Adrenal gland (tissue), 5 donors: ENCODE results near the gene CLASP1.
"Not testable (repeated sequence)": the region's sequence is repeated elsewhere in the genome, so short reads cannot be mapped to it uniquely, and the experiment has no call there.

Source experiments
- POLR2A ChIP-seq, 2 donors: fragments of 450-650 bp; IDR thresholded peaks; one replicate each; pipeline ENCODE4 v1.6.1; 2017; ENCODE audit warnings: antibody characterized with exemption in 2 of 2, mild to moderate bottlenecking in 2 of 2, moderate library complexity in 1 of 2
- TF ChIP-seq, protein P1 (sequence below), 6 experiments: fragments of 450-650 bp in 4 of 6; fragments of 200-600 bp in 2 of 6; sonication (generic) in 1 of 6; IDR thresholded peaks; 1 replicate in 5 of 6; 2 replicates in 1 of 6; pipeline versions ENCODE4 v1.5.1 to v1.8.0; 2016 to 2021; ENCODE audit warnings: antibody characterized with exemption in 6 of 6, mild to moderate bottlenecking in 2 of 6, moderate library complexity in 1 of 6
- donor health status: DM: no; HTN: no; CAD: no.

GRCh38 chr2:121374412-121375075 is 274.7 kb downstream of the CLASP1 start:
- TF ChIP-seq, protein P1, sequence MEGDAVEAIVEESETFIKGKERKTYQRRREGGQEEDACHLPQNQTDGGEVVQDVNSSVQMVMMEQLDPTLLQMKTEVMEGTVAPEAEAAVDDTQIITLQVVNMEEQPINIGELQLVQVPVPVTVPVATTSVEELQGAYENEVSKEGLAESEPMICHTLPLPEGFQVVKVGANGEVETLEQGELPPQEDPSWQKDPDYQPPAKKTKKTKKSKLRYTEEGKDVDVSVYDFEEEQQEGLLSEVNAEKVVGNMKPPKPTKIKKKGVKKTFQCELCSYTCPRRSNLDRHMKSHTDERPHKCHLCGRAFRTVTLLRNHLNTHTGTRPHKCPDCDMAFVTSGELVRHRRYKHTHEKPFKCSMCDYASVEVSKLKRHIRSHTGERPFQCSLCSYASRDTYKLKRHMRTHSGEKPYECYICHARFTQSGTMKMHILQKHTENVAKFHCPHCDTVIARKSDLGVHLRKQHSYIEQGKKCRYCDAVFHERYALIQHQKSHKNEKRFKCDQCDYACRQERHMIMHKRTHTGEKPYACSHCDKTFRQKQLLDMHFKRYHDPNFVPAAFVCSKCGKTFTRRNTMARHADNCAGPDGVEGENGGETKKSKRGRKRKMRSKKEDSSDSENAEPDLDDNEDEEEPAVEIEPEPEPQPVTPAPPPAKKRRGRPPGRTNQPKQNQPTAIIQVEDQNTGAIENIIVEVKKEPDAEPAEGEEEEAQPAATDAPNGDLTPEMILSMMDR (IDR thresholded peaks at IDR 0.05): not testable (repeated sequence)
- TF ChIP-seq POLR2A (IDR thresholded peaks at IDR 0.05): not testable (repeated sequence)
